ENCODE measurements around the gene EVX2. TPM values are rescaled to one million over a fixed set of nuclear protein-coding genes. Genes with fewer than 3 reads are reported as not detected.

Gene EVX2
- total and polyA plus RNA-seq, 8 donors: not detected

DNA sequence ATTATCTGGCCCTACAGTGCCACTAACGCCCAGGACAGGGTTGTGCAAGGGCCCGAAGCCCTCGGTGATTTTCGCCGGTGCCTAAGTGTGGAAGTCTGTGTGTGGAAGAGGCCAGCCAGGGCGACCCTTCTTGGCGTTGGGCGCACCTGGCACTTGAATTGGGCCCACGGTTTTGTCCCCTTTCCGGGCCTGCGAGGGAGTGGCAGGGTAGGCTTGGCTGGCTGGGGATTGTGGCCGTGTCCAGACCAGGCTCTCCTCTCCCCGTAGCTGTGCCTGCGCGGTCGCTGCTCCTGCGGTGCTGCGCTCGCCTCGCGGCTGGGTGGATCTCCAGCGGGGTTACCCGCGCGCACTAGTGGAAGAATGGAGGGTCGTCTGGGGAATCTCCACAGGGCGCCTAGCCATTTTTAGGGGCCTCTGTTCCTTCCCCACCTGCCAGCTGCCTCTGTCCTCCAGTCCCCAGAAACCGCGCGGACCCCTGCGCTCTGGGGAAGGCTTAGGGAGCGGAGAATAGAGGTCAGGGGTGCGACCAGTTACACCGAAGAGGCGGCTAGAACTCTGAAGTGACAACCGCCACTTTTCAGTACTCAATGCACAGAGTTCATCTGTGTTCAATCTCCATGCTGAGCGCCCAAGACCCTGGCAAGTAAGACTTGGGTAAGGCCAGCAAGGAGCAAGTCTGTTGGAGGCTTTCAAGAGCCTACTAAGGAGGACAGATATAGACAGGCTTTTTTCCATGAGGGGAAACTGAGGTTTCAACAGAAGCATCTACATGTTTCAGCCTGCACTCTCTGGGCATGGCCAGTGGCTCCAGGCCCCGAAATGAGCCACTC, 16.0 kb downstream of the EVX2 start:
- TF ChIP-seq, protein P1, sequence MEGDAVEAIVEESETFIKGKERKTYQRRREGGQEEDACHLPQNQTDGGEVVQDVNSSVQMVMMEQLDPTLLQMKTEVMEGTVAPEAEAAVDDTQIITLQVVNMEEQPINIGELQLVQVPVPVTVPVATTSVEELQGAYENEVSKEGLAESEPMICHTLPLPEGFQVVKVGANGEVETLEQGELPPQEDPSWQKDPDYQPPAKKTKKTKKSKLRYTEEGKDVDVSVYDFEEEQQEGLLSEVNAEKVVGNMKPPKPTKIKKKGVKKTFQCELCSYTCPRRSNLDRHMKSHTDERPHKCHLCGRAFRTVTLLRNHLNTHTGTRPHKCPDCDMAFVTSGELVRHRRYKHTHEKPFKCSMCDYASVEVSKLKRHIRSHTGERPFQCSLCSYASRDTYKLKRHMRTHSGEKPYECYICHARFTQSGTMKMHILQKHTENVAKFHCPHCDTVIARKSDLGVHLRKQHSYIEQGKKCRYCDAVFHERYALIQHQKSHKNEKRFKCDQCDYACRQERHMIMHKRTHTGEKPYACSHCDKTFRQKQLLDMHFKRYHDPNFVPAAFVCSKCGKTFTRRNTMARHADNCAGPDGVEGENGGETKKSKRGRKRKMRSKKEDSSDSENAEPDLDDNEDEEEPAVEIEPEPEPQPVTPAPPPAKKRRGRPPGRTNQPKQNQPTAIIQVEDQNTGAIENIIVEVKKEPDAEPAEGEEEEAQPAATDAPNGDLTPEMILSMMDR (IDR thresholded peaks at IDR 0.05): no peak
- ATAC-seq: peak; percentile 33
- Histone ChIP-seq H3K27ac (no peak overlapping the region), H3K4me3 (peak overlapping the region in 1 of 2 donors; percentile 13), H3K36me3 (no peaks in the 10 kb centered on the region), H3K27me3 (peaks cover 83 to 100% of the 10 kb centered on the region in 2 donors), H3K4me1 (peaks cover 8 to 17% of the 10 kb centered on the region in 2 donors), H3K9me3 (no peaks in the 10 kb centered on the region)
- intact Hi-C loops (cut with DNase I): no loop called here
- no peak for DNase-seq

DNA sequence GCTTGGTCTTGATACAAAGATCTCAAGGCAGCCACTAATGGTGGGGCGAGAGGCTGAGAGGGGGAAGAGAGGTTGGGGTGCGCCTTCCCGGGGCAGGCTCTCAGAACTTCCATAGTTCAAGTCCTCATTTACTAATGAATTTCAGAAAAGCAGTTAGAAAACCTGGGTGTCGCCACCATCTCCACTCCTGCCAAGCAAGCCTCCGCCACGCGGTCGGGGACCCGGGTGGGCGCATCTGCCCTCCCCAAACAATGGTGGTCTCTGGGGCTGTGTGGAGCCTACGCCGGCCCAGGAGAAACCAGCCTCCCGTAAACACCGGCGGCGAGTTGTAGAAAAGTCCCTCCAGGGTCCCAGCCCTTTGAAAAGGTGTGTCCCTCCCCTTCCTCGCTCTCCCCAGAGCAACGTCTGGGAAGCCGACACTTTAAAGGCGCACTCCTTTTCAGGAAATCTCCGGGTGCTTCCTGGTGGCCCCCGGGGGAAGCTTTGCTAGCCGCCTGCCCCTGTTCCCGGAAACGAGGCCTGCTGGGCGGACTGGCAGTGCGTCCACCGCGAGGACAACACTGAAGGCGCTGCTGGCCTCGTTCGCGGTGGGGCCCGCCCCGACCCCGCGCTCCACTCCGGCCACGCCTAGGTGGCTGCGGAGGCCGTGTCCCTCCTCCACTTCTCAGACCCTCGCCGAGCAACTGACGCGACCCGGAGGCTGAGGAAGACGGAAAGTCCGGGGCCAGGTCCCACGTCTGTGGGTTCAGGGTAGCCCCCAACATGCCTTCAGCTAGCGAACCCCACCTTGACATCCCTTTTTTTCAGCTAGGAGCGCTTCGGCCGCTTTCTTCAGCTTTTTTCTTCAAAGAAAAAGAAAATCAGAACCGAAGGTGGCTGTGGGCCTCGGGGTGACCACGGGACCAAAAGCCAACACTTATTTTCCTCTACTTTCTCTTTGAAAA, 16.8 kb downstream of the EVX2 start:
- Histone ChIP-seq H3K27me3 (peaks cover 74 to 100% of the 10 kb centered on the region in 2 donors), H3K9me3 (no peaks in the 10 kb centered on the region), H3K4me1 (peaks cover 8 to 17% of the 10 kb centered on the region in 2 donors), H3K4me3 (peak overlapping the region in 1 of 2 donors; percentile 13), H3K27ac (no peak overlapping the region), H3K36me3 (no peaks in the 10 kb centered on the region)
- intact Hi-C loops (cut with DNase I): no loop called here
- ATAC-seq (no peak), DNase-seq (peak in 1 of 4 donors; percentile 73)
- TF ChIP-seq, protein P1 (IDR thresholded peaks at IDR 0.05): no peak

DNA sequence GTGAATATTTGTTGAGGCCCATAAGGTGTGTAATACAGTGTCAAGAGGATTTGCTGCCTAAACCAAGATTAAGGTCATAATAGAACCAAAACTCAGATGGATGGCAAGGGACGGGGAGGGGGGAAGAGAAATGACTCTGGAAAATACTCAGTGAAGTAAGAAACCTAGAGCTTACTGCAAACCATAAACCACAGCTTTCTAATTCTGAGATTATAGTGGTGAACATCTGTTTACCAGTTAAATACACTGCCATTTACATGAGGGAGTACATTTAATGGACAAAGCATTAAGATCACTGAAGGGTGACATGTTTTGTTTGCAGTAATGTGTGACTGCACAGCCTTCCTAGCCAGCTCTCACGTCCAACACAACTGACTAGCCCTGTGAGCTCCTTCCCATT, 19.8 kb downstream of the EVX2 start:
- Histone ChIP-seq H3K9me3 (no peaks in the 10 kb centered on the region), H3K27ac (no peak overlapping the region), H3K36me3 (no peaks in the 10 kb centered on the region), H3K27me3 (peaks cover 55 to 100% of the 10 kb centered on the region in 2 donors), H3K4me1 (peaks cover 8 to 17% of the 10 kb centered on the region in 2 donors), H3K4me3 (no peak overlapping the region)
- DNase-seq (no peak), ATAC-seq (no peak)
- TF ChIP-seq, protein P1 (IDR thresholded peaks at IDR 0.05): no peak
- intact Hi-C loops (cut with DNase I): no loop called here

DNA sequence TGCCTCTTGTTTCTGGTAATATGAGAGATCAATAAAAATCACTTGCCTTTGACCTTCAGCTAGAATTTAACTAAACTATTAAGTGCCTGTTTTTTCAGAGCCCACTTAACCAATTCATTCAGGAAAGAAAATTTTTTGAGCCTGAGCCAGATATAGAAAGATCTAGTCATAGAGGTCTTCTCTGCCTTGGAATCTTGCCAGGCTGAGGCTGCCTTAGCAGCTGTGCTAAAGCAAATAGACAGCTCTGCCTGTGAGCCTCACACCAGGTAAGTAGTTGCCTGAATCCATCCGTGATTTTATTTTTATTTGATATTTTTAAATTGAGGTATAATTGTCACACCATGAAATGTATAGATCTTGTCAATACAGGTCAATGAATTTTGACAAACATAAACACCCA, 27.4 kb downstream of the EVX2 start:
- intact Hi-C loops (cut with DNase I): no loop called here

More for the DNA sequence above, 27.4 kb downstream of the EVX2 start:
- no peak for ATAC-seq
- TF ChIP-seq, protein P1 (IDR thresholded peaks at IDR 0.05): no peak
- H3K27me3 ChIP-seq: peaks cover 14 to 79% of the 10 kb centered on the region in 2 donors
- no peaks in the 10 kb centered on the region for H3K9me3 ChIP-seq
- DNase-seq: no peak
- H3K27ac ChIP-seq: no peak overlapping the region
- no peaks in the 10 kb centered on the region for H3K36me3 ChIP-seq
- no peaks in the 10 kb centered on the region for H3K4me1 ChIP-seq
- no peak overlapping the region for H3K4me3 ChIP-seq

Measured in left lung (tissue), 10 donors.